Hepatocyte (in vitro differentiated cells): Measurements from ENCODE around the gene ENAH. TPM values are rescaled to one million over a fixed set of nuclear protein-coding genes. Genes with fewer than 3 reads are reported as not detected.

Experiments used
- DNase-seq: peaks from one replicate; pipeline ENCODE4 v3.0.0-alpha.2; 2016; ENCODE audit warnings: low spot score
- H2AFZ ChIP-seq: fragments of 200-600 bp; sonication (generic); 2 replicates; pipeline ENCODE4 v1.6.0; 2016; ENCODE audit warnings: antibody characterized with exemption, mild to moderate bottlenecking
- H3K27ac ChIP-seq: fragments of 200-600 bp; sonication (generic); 2 replicates; pipeline ENCODE4 v1.5.1; 2016; ENCODE audit warnings: mild to moderate bottlenecking
- H3K27me3 ChIP-seq: fragments of 200-600 bp; sonication (generic); 2 replicates; pipeline ENCODE4 v1.6.1; 2016
- H3K36me3 ChIP-seq: fragments of 200-600 bp; sonication (generic); replicated peaks from 2 replicates; pipeline ENCODE4 v1.5.1; 2016; ENCODE audit warnings: low read depth; ENCODE audit not compliant: insufficient read depth
- H3K4me1 ChIP-seq: fragments of 200-600 bp; sonication (generic); 2 replicates; pipeline ENCODE4 v1.5.1; 2016; ENCODE audit warnings: mild to moderate bottlenecking, moderate library complexity; ENCODE audit not compliant: insufficient read depth
- H3K4me2 ChIP-seq: fragments of 200-600 bp; sonication (generic); 2 replicates; pipeline ENCODE4 v1.6.0; 2016
- H3K4me3 ChIP-seq: fragments of 200-600 bp; sonication (generic); 2 replicates; pipeline ENCODE4 v1.5.1; 2016; ENCODE audit warnings: mild to moderate bottlenecking
- H3K79me2 ChIP-seq: fragments of 200-600 bp; sonication (generic); 2 replicates; pipeline ENCODE4 v1.6.0; 2017; ENCODE audit warnings: mild to moderate bottlenecking
- H3K9me2 ChIP-seq: fragments of 200-600 bp; sonication (generic); replicated peaks from 2 replicates; pipeline ENCODE4 v1.6.0; 2017; ENCODE audit warnings: mild to moderate bottlenecking; ENCODE audit not compliant: insufficient read depth
- H3K9me3 ChIP-seq: fragments of 200-600 bp; sonication (generic); 2 replicates; pipeline ENCODE4 v1.5.1; 2016; ENCODE audit warnings: low read depth, mild to moderate bottlenecking
- H4K20me1 ChIP-seq: fragments of 200-600 bp; sonication (generic); 2 replicates; pipeline ENCODE4 v1.6.0; 2016; ENCODE audit warnings: mild to moderate bottlenecking; ENCODE audit not compliant: insufficient read depth, poor library complexity, severe bottlenecking
- EZH2 ChIP-seq: fragments of 200-600 bp; sonication (generic); IDR thresholded peaks from 2 replicates; pipeline ENCODE4 v1.6.1; 2016; ENCODE audit warnings: antibody characterized with exemption, mild to moderate bottlenecking, borderline replicate concordance
- EZH2phosphoT487 ChIP-seq: fragments of 200-600 bp; sonication (generic); IDR thresholded peaks from one replicate; pipeline ENCODE4 v1.6.1; 2018; ENCODE audit warnings: antibody characterized with exemption, mild to moderate bottlenecking, low read depth, moderate library complexity; ENCODE audit not compliant: unreplicated experiment, severe bottlenecking
- WGBS: methylation state at CpG from one replicate; pipeline ENCODE4 v1.1.6; 2016; ENCODE audit warnings: low lambda C conversion rate; ENCODE audit errors: missing lambda C conversion rate; 5-methylcytosine and 5-hydroxymethylcytosine counted together
- polyA plus RNA-seq: library from polyadenylated mRNA; unstranded; fragments of >200 nt; fragmentation: Nextera tagmentation; extraction: Ambion mirVana; gene quantifications from 2 replicates; pipeline ENCODE4 v1.2.1, GENCODE V29; 2016
- total RNA-seq: library from RNA; depleted of rRNA; stranded (reverse); fragments of >200 nt; gene quantifications from 2 replicates; pipeline ENCODE4 v1.2.3, GENCODE V29; 2014
- TF ChIP-seq, protein P1 (sequence below): fragments of 200-600 bp; sonication (generic); IDR thresholded peaks from 2 replicates; pipeline ENCODE4 v1.5.1; 2016; ENCODE audit warnings: antibody characterized with exemption, mild to moderate bottlenecking; ENCODE audit not compliant: poor library complexity

The ENAH gene
- total and polyA plus RNA-seq, 2 experiments from 2014 or later, result 51.3 to 115 TPM

- no peaks in the 10 kb centered on the region for H3K4me1 ChIP-seq
- H3K27ac ChIP-seq, result no peak overlapping the region
- no peak overlapping the region for H2AFZ ChIP-seq
- no peaks in the 10 kb centered on the region for H4K20me1 ChIP-seq
- no peak for DNase-seq
- H3K27me3 ChIP-seq, result no peaks in the 10 kb centered on the region
- no peaks in the 10 kb centered on the region for H3K36me3 ChIP-seq
- 70% methylated on average over 10 of the region's 10 CpGs for WGBS
- H3K4me2 ChIP-seq, result no peak overlapping the region
- TF ChIP-seq EZH2phosphoT487 (no peak), EZH2 (no peak)
- TF ChIP-seq, protein P1, sequence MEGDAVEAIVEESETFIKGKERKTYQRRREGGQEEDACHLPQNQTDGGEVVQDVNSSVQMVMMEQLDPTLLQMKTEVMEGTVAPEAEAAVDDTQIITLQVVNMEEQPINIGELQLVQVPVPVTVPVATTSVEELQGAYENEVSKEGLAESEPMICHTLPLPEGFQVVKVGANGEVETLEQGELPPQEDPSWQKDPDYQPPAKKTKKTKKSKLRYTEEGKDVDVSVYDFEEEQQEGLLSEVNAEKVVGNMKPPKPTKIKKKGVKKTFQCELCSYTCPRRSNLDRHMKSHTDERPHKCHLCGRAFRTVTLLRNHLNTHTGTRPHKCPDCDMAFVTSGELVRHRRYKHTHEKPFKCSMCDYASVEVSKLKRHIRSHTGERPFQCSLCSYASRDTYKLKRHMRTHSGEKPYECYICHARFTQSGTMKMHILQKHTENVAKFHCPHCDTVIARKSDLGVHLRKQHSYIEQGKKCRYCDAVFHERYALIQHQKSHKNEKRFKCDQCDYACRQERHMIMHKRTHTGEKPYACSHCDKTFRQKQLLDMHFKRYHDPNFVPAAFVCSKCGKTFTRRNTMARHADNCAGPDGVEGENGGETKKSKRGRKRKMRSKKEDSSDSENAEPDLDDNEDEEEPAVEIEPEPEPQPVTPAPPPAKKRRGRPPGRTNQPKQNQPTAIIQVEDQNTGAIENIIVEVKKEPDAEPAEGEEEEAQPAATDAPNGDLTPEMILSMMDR, result no peak
- H3K79me2 ChIP-seq, result no peaks in the 10 kb centered on the region
- H3K9me3 ChIP-seq, result no peaks in the 10 kb centered on the region
- no peaks in the 10 kb centered on the region for H3K9me2 ChIP-seq
- H3K4me3 ChIP-seq, result no peak overlapping the region
These were observed 168.2 kb downstream of the ENAH start for GRCh38 chr1:225484657-225485214.

DNA sequence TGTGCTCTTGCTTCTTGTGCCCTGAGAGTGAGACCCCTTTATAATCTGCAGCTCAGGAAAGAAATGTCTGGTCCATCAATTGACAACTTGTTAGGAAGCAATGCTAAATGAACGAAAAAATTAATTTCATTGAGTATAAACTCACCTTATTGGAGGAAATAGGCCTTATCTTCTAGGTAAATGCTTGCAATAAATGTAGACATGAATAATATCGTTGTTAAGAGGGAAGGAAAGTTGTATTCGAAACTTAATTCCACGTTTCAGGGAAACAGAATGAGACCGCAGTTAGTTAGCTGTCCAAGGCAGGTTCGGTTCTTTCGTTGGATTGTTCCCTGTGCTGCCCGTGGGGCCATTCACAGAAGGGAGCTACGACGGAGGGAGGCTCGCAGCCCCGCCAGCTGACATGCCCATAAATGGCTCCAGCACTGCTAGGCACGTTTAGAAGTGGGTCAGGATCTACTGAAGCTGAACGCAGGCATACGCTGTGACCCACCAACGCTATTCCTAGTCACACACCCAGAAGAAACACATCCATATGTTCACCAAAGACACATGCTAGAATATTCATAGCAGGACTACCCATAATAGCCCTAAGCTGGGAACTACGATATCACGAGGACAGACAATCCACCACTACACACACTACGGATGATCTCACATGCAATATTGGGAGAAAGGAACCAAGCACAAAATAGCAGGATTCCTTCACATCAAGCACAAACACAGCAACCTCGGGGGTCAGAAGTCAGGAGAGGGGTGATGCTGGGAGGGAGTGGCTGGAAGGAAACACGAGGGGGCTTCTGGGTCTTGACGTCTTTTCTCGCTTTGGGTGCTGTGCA lies 168.9 kb downstream of the ENAH start:
- Histone ChIP-seq H3K9me3 (no peaks in the 10 kb centered on the region), H3K9me2 (no peaks in the 10 kb centered on the region)

DNA sequence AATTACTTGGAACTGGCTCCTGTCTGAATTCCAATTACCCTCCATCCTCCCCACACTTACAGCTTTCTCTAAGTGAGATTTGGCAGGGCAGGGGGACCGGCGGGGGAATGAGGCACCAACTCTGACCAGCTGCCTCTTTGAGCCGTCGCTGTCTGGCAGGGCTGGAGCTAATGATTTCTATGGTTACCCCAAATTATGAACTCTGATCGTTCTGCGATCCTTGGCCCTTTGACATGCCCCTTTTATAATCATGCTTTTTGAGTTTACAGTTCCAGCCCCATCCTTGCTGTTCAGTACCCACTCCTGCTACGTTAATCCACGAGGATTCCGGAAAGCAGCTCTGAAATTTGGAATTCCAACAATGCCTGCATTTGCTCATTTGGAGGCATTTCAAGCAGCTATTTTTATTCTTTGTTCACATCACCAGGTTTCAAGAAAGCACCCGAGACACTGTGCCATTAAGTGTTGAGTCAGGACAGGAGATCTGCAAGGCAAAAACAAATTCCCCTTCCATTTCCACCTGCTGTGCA lies 170.4 kb downstream of the ENAH start:
- H3K9me3 ChIP-seq, result no peaks in the 10 kb centered on the region
- H3K4me2 ChIP-seq, result no peak overlapping the region
- H2AFZ ChIP-seq, result no peak overlapping the region
- no peaks in the 10 kb centered on the region for H4K20me1 ChIP-seq
- H3K9me2 ChIP-seq, result no peaks in the 10 kb centered on the region
- DNase-seq, result no peak
- H3K27me3 ChIP-seq, result no peaks in the 10 kb centered on the region
- H3K79me2 ChIP-seq, result no peaks in the 10 kb centered on the region
- H3K4me3 ChIP-seq, result no peak overlapping the region
- 56% methylated on average over 10 of the region's 10 CpGs for WGBS
- H3K4me1 ChIP-seq, result no peaks in the 10 kb centered on the region
- TF ChIP-seq EZH2 (no peak), EZH2phosphoT487 (no peak)
- TF ChIP-seq, protein P1, result no peak
- no peaks in the 10 kb centered on the region for H3K36me3 ChIP-seq
- no peak overlapping the region for H3K27ac ChIP-seq

More for the DNA sequence above, 168.9 kb downstream of the ENAH start:
- H3K4me1 ChIP-seq, result no peaks in the 10 kb centered on the region
- WGBS, result 79% methylated on average over 23 of the region's 23 CpGs
- no peaks in the 10 kb centered on the region for H4K20me1 ChIP-seq
- no peaks in the 10 kb centered on the region for H3K27me3 ChIP-seq
- no peak overlapping the region for H3K4me2 ChIP-seq
- H3K27ac ChIP-seq, result no peak overlapping the region
- no peak for TF ChIP-seq EZH2
- TF ChIP-seq, protein P1, result no peak
- no peak for TF ChIP-seq EZH2phosphoT487
- no peak overlapping the region for H3K4me3 ChIP-seq
- DNase-seq, result no peak
- H3K36me3 ChIP-seq, result no peaks in the 10 kb centered on the region
- H2AFZ ChIP-seq, result no peak overlapping the region
- no peaks in the 10 kb centered on the region for H3K79me2 ChIP-seq
